Measurements from ENCODE around the gene ALDH5A1.

- TF ChIP-seq, protein P1, sequence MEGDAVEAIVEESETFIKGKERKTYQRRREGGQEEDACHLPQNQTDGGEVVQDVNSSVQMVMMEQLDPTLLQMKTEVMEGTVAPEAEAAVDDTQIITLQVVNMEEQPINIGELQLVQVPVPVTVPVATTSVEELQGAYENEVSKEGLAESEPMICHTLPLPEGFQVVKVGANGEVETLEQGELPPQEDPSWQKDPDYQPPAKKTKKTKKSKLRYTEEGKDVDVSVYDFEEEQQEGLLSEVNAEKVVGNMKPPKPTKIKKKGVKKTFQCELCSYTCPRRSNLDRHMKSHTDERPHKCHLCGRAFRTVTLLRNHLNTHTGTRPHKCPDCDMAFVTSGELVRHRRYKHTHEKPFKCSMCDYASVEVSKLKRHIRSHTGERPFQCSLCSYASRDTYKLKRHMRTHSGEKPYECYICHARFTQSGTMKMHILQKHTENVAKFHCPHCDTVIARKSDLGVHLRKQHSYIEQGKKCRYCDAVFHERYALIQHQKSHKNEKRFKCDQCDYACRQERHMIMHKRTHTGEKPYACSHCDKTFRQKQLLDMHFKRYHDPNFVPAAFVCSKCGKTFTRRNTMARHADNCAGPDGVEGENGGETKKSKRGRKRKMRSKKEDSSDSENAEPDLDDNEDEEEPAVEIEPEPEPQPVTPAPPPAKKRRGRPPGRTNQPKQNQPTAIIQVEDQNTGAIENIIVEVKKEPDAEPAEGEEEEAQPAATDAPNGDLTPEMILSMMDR (IDR thresholded peaks at IDR 0.05; ENCODE audit: insufficient read depth, low read length, poor library complexity, severe bottlenecking), result no peak
- TF ChIP-seq EZH2phosphoT487 (conservative IDR thresholded peaks at IDR 0.05; ENCODE audit: low read length), result no peak
Observed at GRCh38 chr6:24480705-24481104, 14.1 kb upstream of the ALDH5A1 start.
